ENCODE measurements around the gene MMP23B. TPM values are rescaled to one million over a fixed set of nuclear protein-coding genes. Genes with fewer than 3 reads are reported as not detected.

The MMP23B gene
- total and polyA plus RNA-seq, 10 of the 15 experiments (the other 5 are each of a cell fraction or from before 2014, with no cell fraction given), result 0.25 to 0.76 (median 0.34) TPM; not detected in 4

DNA sequence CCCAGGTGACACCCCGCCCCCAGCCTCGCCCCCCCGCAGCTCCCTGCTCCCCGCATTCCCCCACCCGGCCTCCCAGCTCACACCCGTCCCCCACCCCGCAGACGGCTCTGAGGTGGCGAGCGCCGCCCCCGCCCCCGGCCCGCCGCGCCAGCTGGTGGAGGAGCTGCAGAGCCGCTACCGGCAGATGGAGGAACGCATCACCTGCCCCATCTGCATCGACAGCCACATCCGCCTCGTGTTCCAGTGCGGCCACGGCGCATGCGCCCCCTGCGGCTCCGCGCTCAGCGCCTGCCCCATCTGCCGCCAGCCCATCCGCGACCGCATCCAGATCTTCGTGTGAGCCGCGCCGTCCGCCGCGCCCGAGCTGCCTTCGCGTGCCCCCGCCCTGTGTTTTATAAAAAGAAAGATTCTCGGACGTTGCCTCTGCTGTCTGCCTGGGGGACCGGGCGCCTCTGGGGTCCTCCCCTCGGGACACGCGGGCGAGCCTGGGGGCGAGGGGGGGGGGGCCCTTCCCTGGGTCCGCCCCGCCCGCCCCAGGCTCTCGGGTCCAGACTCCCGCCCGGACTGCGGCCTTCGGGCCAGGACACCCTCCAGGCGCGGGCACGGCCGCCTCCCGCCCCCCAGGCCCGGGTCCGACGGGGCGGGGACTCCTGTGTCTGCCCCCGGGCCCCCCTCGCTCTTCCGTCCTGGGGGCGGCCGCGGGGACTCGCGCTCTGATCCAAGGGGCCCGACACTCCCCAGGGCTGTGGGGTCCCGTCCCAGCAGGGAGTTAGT, 1.6 kb upstream of the MMP23B start (continued):
- TF ChIP-seq, protein P1, sequence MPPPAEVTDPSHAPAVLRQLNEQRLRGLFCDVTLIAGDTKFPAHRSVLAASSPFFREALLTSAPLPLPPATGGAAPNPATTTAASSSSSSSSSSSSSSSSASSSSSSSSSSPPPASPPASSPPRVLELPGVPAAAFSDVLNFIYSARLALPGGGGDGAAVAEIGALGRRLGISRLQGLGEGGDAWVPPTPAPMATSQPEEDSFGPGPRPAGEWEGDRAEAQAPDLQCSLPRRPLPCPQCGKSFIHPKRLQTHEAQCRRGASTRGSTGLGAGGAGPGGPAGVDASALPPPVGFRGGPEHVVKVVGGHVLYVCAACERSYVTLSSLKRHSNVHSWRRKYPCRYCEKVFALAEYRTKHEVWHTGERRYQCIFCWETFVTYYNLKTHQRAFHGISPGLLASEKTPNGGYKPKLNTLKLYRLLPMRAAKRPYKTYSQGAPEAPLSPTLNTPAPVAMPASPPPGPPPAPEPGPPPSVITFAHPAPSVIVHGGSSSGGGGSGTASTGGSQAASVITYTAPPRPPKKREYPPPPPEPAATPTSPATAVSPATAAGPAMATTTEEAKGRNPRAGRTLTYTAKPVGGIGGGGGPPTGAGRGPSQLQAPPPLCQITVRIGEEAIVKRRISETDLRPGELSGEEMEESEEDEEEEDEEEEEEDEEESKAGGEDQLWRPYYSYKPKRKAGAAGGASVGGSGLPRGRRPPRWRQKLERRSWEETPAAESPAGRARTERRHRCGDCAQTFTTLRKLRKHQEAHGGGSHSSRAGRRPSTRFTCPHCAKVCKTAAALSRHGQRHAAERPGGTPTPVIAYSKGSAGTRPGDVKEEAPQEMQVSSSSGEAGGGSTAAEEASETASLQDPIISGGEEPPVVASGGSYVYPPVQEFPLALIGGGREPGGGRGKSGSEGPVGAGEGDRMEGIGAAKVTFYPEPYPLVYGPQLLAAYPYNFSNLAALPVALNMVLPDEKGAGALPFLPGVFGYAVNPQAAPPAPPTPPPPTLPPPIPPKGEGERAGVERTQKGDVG (CRISPR knock-in tag; IDR thresholded peaks at IDR 0.05), result no peak
- TF ChIP-seq NFXL1 (IDR thresholded peaks at IDR 0.05; ENCODE audit: borderline replicate concordance) (no peak), KDM1A (IDR thresholded peaks at IDR 0.05; ENCODE audit: borderline replicate concordance) (no peak), TCF3 (IDR thresholded peaks at IDR 0.05; ENCODE audit: borderline replicate concordance, insufficient read depth, low read depth, low read length) (peak; percentile 94), BMI1 (IDR thresholded peaks at IDR 0.05; ENCODE audit: borderline replicate concordance) (no peak), MEF2B (IDR thresholded peaks at IDR 0.05; ENCODE audit: partially characterized antibody, poor library complexity, severe bottlenecking) (no peak), CBFB (IDR thresholded peaks at IDR 0.05; ENCODE audit: low read depth) (no peak), GATAD2B (conservative IDR thresholded peaks at IDR 0.05; ENCODE audit: low read depth) (0 out of 2 replicates have a peak, but pooled peaks have one; percentile 25), POLR2AphosphoS5 (IDR thresholded peaks at IDR 0.05; ENCODE audit: low read length) (no peak), HCFC1 (IDR thresholded peaks at IDR 0.05; ENCODE audit: low read length) (peak; percentile 44; the same call in 1 of the 2 replicates)
- TF ChIP-seq, protein P2, sequence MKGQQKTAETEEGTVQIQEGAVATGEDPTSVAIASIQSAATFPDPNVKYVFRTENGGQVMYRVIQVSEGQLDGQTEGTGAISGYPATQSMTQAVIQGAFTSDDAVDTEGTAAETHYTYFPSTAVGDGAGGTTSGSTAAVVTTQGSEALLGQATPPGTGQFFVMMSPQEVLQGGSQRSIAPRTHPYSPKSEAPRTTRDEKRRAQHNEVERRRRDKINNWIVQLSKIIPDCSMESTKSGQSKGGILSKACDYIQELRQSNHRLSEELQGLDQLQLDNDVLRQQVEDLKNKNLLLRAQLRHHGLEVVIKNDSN (IDR thresholded peaks at IDR 0.05; ENCODE audit: borderline replicate concordance, extremely low read length, insufficient read depth, low read depth, low read length), result peak; percentile 56
- TF ChIP-seq, protein P3, sequence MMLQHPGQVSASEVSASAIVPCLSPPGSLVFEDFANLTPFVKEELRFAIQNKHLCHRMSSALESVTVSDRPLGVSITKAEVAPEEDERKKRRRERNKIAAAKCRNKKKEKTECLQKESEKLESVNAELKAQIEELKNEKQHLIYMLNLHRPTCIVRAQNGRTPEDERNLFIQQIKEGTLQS (IDR thresholded peaks at IDR 0.05; ENCODE audit: borderline replicate concordance, extremely low read depth, low read depth, low read length), result no peak
- TF ChIP-seq, protein P4, sequence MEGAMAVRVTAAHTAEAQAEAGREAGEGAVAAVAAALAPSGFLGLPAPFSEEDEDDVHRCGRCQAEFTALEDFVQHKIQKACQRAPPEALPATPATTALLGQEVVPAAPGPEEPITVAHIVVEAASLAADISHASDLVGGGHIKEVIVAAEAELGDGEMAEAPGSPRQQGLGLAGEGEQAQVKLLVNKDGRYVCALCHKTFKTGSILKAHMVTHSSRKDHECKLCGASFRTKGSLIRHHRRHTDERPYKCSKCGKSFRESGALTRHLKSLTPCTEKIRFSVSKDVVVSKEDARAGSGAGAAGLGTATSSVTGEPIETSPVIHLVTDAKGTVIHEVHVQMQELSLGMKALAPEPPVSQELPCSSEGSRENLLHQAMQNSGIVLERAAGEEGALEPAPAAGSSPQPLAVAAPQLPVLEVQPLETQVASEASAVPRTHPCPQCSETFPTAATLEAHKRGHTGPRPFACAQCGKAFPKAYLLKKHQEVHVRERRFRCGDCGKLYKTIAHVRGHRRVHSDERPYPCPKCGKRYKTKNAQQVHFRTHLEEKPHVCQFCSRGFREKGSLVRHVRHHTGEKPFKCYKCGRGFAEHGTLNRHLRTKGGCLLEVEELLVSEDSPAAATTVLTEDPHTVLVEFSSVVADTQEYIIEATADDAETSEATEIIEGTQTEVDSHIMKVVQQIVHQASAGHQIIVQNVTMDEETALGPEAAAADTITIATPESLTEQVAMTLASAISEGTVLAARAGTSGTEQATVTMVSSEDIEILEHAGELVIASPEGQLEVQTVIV (IDR thresholded peaks at IDR 0.05; ENCODE audit: borderline replicate concordance, partially characterized antibody), result no peak
- TF ChIP-seq, protein P5, sequence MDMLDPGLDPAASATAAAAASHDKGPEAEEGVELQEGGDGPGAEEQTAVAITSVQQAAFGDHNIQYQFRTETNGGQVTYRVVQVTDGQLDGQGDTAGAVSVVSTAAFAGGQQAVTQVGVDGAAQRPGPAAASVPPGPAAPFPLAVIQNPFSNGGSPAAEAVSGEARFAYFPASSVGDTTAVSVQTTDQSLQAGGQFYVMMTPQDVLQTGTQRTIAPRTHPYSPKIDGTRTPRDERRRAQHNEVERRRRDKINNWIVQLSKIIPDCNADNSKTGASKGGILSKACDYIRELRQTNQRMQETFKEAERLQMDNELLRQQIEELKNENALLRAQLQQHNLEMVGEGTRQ (IDR thresholded peaks at IDR 0.05; ENCODE audit: borderline replicate concordance, low read depth, low read length), result peak; percentile 29; the same call in 1 of the 2 replicates
- TF ChIP-seq, protein P6, sequence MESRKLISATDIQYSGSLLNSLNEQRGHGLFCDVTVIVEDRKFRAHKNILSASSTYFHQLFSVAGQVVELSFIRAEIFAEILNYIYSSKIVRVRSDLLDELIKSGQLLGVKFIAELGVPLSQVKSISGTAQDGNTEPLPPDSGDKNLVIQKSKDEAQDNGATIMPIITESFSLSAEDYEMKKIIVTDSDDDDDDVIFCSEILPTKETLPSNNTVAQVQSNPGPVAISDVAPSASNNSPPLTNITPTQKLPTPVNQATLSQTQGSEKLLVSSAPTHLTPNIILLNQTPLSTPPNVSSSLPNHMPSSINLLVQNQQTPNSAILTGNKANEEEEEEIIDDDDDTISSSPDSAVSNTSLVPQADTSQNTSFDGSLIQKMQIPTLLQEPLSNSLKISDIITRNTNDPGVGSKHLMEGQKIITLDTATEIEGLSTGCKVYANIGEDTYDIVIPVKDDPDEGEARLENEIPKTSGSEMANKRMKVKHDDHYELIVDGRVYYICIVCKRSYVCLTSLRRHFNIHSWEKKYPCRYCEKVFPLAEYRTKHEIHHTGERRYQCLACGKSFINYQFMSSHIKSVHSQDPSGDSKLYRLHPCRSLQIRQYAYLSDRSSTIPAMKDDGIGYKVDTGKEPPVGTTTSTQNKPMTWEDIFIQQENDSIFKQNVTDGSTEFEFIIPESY (IDR thresholded peaks at IDR 0.05), result no peak
- TF ChIP-seq, protein P7, sequence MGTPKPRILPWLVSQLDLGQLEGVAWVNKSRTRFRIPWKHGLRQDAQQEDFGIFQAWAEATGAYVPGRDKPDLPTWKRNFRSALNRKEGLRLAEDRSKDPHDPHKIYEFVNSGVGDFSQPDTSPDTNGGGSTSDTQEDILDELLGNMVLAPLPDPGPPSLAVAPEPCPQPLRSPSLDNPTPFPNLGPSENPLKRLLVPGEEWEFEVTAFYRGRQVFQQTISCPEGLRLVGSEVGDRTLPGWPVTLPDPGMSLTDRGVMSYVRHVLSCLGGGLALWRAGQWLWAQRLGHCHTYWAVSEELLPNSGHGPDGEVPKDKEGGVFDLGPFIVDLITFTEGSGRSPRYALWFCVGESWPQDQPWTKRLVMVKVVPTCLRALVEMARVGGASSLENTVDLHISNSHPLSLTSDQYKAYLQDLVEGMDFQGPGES (IDR thresholded peaks at IDR 0.05), result no peak

Measured in GM12878 (cell line).